Lower leg skin (tissue), 4 donors: ENCODE results near the gene LRP1B. TPM values are rescaled to one million over a fixed set of nuclear protein-coding genes. Genes with fewer than 3 reads are reported as not detected.
"Not testable (repeated sequence)": the region's sequence is repeated elsewhere in the genome, so short reads cannot be mapped to it uniquely, and the experiment has no call there.

Experiments
- DNase-seq, 2 donors: peaks; one replicate each; pipeline ENCODE4 v3.0.0-alpha.2; 2019; ENCODE audit warnings: low spot score in 2 of 2
- H3K4me3 ChIP-seq: fragments of 200-600 bp; sonication (generic); 2 replicates; pipeline ENCODE4 v1.5.1; 2017; ENCODE audit warnings: mild to moderate bottlenecking, low read depth; ENCODE audit not compliant: poor library complexity, severe bottlenecking
- CTCF ChIP-seq, 3 donors: fragments of 450-650 bp; IDR thresholded peaks; one replicate each; pipeline ENCODE4 v1.5.1; 2016; ENCODE audit warnings: antibody characterized with exemption in 3 of 3, mild to moderate bottlenecking in 3 of 3, moderate library complexity in 2 of 3
- POLR2A ChIP-seq, 2 donors: fragments of 450-650 bp; IDR thresholded peaks; one replicate each; pipeline ENCODE4 v1.6.1; 2016 to 2017; ENCODE audit warnings: antibody characterized with exemption in 2 of 2, mild to moderate bottlenecking in 1 of 2, moderate library complexity in 1 of 2
- WGBS, 2 donors: methylation state at CpG; one replicate each; pipeline ENCODE4 v1.1.5; 2018; 5-methylcytosine and 5-hydroxymethylcytosine counted together
- intact Hi-C: fragments of 100-400 bp; cut with DNase I; formaldehyde crosslinking; loops from one replicate; pipeline ENCODE4 v1.15.0; 2023; ENCODE audit warnings: low total_unique reads
- total RNA-seq, 4 donors: library from RNA; depleted of rRNA; stranded (reverse); fragments of >200 nt; gene quantifications; one replicate each; pipeline ENCODE4 v1.1.0, GENCODE V29; 2016

Gene LRP1B
- total RNA-seq, 4 donors from 2014 or later: 0.80 to 1.6 (median 1.0) TPM

DNA sequence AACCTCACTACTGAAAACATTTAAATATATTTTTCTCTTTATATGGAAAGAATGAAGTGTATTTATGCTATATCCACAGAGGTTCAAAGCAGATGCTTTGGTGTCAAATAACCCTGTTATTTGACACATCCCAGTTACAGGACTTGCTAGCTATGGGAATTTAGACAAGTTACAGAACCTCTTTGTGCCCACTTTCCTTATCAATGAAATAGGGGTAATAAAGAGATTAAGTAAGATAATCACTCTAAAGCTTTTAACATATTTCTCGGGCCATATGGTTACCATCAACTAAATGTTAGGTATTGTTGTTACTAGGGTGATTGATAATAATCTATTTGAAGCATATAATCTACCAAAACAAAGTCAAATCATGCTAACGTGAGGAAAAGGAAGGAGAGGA lies 1690.0 kb downstream of the LRP1B start:
- DNase-seq: no peak
- no peak overlapping the region for H3K4me3 ChIP-seq
- intact Hi-C loops: no loop called here
- TF ChIP-seq CTCF (IDR thresholded peaks at IDR 0.05) (no peak), POLR2A (IDR thresholded peaks at IDR 0.05) (no peak)
- 60 to 65% methylated on average over 2 of the region's 2 CpGs for WGBS, 2 donors

GRCh38 chr2:140436936-140437335 lies 1693.9 kb downstream of the LRP1B start:
- TF ChIP-seq CTCF (IDR thresholded peaks at IDR 0.05): no peak
- no peak for TF ChIP-seq POLR2A (IDR thresholded peaks at IDR 0.05)
- H3K4me3 ChIP-seq: no peak overlapping the region
- 56 to 71% methylated on average over 5 of the region's 5 CpGs for WGBS, 2 donors
- intact Hi-C loops: no loop called here
- DNase-seq: no peak

DNA sequence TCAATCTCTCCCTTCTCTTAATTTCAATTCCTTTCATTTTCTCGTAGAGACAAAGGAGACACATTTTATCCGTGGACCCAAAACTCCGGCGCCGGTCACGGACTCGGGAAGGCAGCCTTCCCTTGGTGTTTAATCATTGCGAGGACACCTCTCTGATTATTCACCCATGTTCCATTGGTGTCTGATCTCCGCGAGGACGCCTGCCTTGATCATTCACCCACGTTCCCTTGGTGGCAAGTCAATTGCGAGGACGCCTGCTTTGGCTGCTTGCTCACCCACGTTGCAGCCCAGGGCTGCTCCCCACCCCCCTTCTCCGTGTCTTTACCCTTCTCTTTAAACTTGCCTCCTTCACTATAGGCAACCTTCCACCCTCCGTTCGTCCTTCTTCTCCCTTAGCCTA lies 1703.8 kb downstream of the LRP1B start:
- H3K4me3 ChIP-seq, DNase-seq, intact Hi-C loops: not testable (repeated sequence)
- WGBS, 2 donors: 94 to 95% methylated on average over 18 of the region's 18 CpGs

DNA sequence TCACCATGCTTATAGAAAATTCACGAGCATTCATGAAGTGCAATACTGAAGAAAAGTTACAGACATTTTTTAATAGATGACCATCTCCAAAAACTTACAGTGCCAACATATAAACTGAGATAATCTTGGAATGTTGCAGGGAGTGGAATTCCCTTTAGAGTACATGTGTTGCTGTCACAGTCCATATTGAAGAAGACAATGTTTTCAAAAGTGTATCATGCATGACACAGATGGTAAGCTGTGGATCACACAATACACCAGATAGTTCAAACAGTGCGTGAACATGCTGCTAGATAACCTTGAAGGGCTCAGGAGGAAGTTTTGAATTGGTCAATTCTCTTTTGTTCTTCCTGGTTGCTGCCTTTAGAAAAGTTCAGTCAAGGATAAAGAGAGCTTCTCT lies 1706.3 kb downstream of the LRP1B start:
- intact Hi-C loops: no loop called here
- no peak for DNase-seq
- no peak overlapping the region for H3K4me3 ChIP-seq
- WGBS, 2 donors: 80 to 88% methylated on average over 2 of the region's 2 CpGs
- no peak for TF ChIP-seq CTCF (IDR thresholded peaks at IDR 0.05)
- TF ChIP-seq POLR2A (IDR thresholded peaks at IDR 0.05): no peak

- H3K4me3 ChIP-seq: no peak overlapping the region
- no peak for TF ChIP-seq CTCF (IDR thresholded peaks at IDR 0.05)
- TF ChIP-seq POLR2A (IDR thresholded peaks at IDR 0.05): no peak
- DNase-seq: no peak
- 73 to 86% methylated on average over 7 of the region's 7 CpGs for WGBS, 2 donors
- intact Hi-C loops: no loop called here
Observed at GRCh38 chr2:140422759-140423158, 1708.1 kb downstream of the LRP1B start.

DNA sequence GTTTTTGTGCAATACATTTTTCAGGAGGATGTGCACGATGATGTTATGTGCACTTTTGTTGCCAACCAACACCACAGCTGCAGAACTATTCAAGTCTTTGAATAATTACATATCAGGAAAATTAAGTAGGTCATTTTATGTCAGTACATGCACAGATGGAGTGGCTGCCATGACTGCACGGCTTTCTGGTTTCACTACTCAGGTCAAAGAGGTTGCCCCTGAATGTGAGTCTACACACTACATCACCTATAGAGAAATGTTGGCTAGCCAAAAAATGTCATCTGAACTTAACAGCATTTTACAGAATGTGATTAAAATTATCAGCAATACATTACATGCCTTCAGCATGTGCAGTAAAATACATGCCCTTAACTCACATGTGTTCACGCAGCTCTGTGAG lies 1713.3 kb downstream of the LRP1B start:
- intact Hi-C loops: no loop called here
- no peak overlapping the region for H3K4me3 ChIP-seq
- TF ChIP-seq CTCF (IDR thresholded peaks at IDR 0.05): no peak
- TF ChIP-seq POLR2A (IDR thresholded peaks at IDR 0.05): no peak
- 56 to 69% methylated on average over 3 of the region's 3 CpGs for WGBS, 2 donors
- DNase-seq: no peak
